Adrenal gland (tissue), 12 donors: ENCODE measurements around the gene UPP2. TPM values are rescaled to one million over a fixed set of nuclear protein-coding genes. Genes with fewer than 3 reads are reported as not detected.

ENCODE experiments used
- DNase-seq, 7 donors: peaks; one replicate each; pipeline ENCODE4 v3.0.0-alpha.2; 2019 to 2020
- H3K27ac ChIP-seq, 5 donors: fragments of 200-600 bp; sonication (generic) in 4 of 5; 1 replicate in 3 of 5; 2 replicates in 2 of 5; pipeline versions ENCODE4 v1.5.1 to v1.8.0; 2016 to 2020; ENCODE audit warnings: mild to moderate bottlenecking in 1 of 5
- H3K27me3 ChIP-seq: fragments of 200-600 bp; 2 replicates; pipeline ENCODE4 v1.8.0; 2021
- H3K36me3 ChIP-seq, 2 donors: fragments of 200-600 bp; replicated peaks in 1 of 2; 1 replicate in 1 of 2; 2 replicates in 1 of 2; pipeline versions ENCODE4 v1.5.1 to v1.8.0; 2018 to 2022
- H3K4me1 ChIP-seq, 2 donors: fragments of 200-600 bp; replicated peaks in 1 of 2; 1 replicate in 1 of 2; 2 replicates in 1 of 2; pipeline versions ENCODE4 v1.5.1 to v1.8.0; 2018 to 2021
- H3K4me3 ChIP-seq, 4 donors: fragments of 200-600 bp; sonication (generic) in 3 of 4; one replicate each; pipeline ENCODE4 v1.5.1; 2016 to 2018
- H3K9me3 ChIP-seq, 3 donors: fragments of 200-600 bp; sonication (generic) in 1 of 3; replicated peaks in 1 of 3; 1 replicate in 2 of 3; 2 replicates in 1 of 3; pipeline versions ENCODE4 v1.5.1 to v1.8.0; 2016 to 2021
- CTCF ChIP-seq, 6 experiments: fragments of 450-650 bp in 4 of 6; fragments of 200-600 bp in 2 of 6; sonication (generic) in 1 of 6; IDR thresholded peaks; 1 replicate in 5 of 6; 2 replicates in 1 of 6; pipeline versions ENCODE4 v1.5.1 to v1.8.0; 2016 to 2021; ENCODE audit warnings: antibody characterized with exemption in 6 of 6, mild to moderate bottlenecking in 2 of 6, moderate library complexity in 1 of 6
- POLR2A ChIP-seq, 2 donors: fragments of 450-650 bp; IDR thresholded peaks; one replicate each; pipeline ENCODE4 v1.6.1; 2017; ENCODE audit warnings: antibody characterized with exemption in 2 of 2, mild to moderate bottlenecking in 2 of 2, moderate library complexity in 1 of 2
- WGBS, 4 donors: extraction: QIAGEN DNeasy Blood & Tissue Kit in 2 of 4; methylation state at CpG; one replicate each; pipeline versions ENCODE4 v1.1.5 to v1.1.7; 2013 to 2017; 5-methylcytosine and 5-hydroxymethylcytosine counted together
- intact Hi-C, 2 donors: fragments of 100-400 bp; cut with DNase I; formaldehyde crosslinking; loops; one replicate each; pipeline versions ENCODE4 v1.14.1 to v1.15.0; 2022 to 2023
- polyA plus RNA-seq, 3 donors: library from polyadenylated mRNA; stranded (reverse); fragments of 200-250 nt in 2 of 3; fragments of 350-450 nt in 1 of 3; fragmentation: Illumina TruSeq in 1 of 3; extraction: RNeasy Lipid Tissue Mini Kit (QIAGEN cat#74804) in 1 of 3; gene quantifications; one replicate each; pipeline ENCODE4 v1.2.3, GENCODE V29; 2013 to 2014
- total RNA-seq, 9 donors: library from RNA; depleted of rRNA in 4 of 9; stranded (reverse); fragments of >200 nt in 4 of 9; fragments of 120-200 nt in 1 of 9; fragmentation: NEBNext Ultra II Directional in 1 of 9; extraction: Animal tissue kit (Norgen Biotek cat#: 25700) in 1 of 9; gene quantifications; one replicate each; pipeline versions ENCODE4 v1.1.0 to v1.2.4, GENCODE V29; 2013 to 2023
- donor health status: healthy with polysubstance abuse.
- donor health status: Bipolar disorder and iron deficiency.
- donor health status: DM: yes; HTN: yes; CAD: no.
- donor health status: DM: no; HTN: no; CAD: no.
- donor health status: DM: no; HTN: no; CAD: no.
- donor health status: DM: yes; HTN: yes; CAD: no.

Gene UPP2
- total and polyA plus RNA-seq, 12 donors: 0.05 to 0.18 (median 0.07) TPM; not detected in 6

- intact Hi-C loops: no loop called here
- TF ChIP-seq POLR2A (IDR thresholded peaks at IDR 0.05): no peak
- H3K36me3 ChIP-seq: no peaks in the 10 kb centered on the region
- H3K27me3 ChIP-seq: no peaks in the 10 kb centered on the region
- H3K4me1 ChIP-seq: no peaks in the 10 kb centered on the region
- no peaks in the 10 kb centered on the region for H3K9me3 ChIP-seq
- H3K4me3 ChIP-seq: no peak overlapping the region
- no peak overlapping the region for H3K27ac ChIP-seq
- DNase-seq: no peak
Measured at GRCh38 chr2:158154596-158154995, 52.9 kb downstream of the UPP2 start.

GRCh38 chr2:158172719-158173118 is 71.0 kb downstream of the UPP2 start:
- Histone ChIP-seq H3K36me3 (no peaks in the 10 kb centered on the region), H3K9me3 (no peaks in the 10 kb centered on the region), H3K27ac (no peak overlapping the region), H3K4me1 (no peaks in the 10 kb centered on the region), H3K4me3 (no peak overlapping the region), H3K27me3 (no peaks in the 10 kb centered on the region)
- WGBS, 4 donors: 33 to 41% (median 38%) methylated on average over 2 of the region's 2 CpGs
- no peak for DNase-seq
- TF ChIP-seq POLR2A (IDR thresholded peaks at IDR 0.05): no peak
- no peak for TF ChIP-seq CTCF (IDR thresholded peaks at IDR 0.05)
- intact Hi-C loops: loop anchor here in 1 of 2 donors (10.0 kb wide), 1 partner anchor 572 kb away; no protein-coding TSS in a partner anchor

GRCh38 chr2:158174495-158174894 is 72.8 kb downstream of the UPP2 start:
- DNase-seq: no peak
- Histone ChIP-seq H3K4me3 (no peak overlapping the region), H3K27ac (no peak overlapping the region), H3K36me3 (no peaks in the 10 kb centered on the region), H3K9me3 (no peaks in the 10 kb centered on the region), H3K4me1 (no peaks in the 10 kb centered on the region), H3K27me3 (no peaks in the 10 kb centered on the region)
- TF ChIP-seq POLR2A (IDR thresholded peaks at IDR 0.05) (no peak), CTCF (IDR thresholded peaks at IDR 0.05) (no peak)
- intact Hi-C loops: loop anchor here in 1 of 2 donors (10.0 kb wide), 1 partner anchor 570 kb away; no protein-coding TSS in a partner anchor
- 71 to 80% (median 75%) methylated on average over 1 of the region's 1 CpG for WGBS, 4 donors

DNA sequence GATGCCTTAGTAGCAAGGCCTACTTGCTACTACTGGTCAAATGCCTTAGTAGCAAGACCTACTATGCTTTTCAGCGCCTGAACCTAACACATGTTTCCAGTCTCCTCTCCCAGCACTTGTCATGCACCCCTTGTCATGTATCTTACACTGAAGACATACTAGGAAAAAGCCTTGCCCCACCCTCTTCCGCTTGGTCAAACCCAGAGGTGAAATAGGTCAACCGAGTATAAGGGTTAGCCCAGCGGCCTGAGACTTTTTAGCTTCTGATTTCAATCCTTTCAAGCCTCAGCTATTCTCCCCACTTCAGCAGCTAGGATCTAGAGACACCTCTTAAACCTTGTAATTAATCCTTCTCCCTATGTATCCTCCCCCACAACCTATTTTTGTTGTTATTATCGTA is 73.3 kb downstream of the UPP2 start:
- TF ChIP-seq CTCF (IDR thresholded peaks at IDR 0.05) (no peak), POLR2A (IDR thresholded peaks at IDR 0.05) (no peak)
- H3K36me3 ChIP-seq: no peaks in the 10 kb centered on the region
- 86 to 97% (median 91%) methylated on average over 5 of the region's 5 CpGs for WGBS, 4 donors
- intact Hi-C loops: loop anchor here in 1 of 2 donors (10.0 kb wide), 1 partner anchor 570 kb away; no protein-coding TSS in a partner anchor
- no peak overlapping the region for H3K4me3 ChIP-seq
- DNase-seq: no peak
- H3K9me3 ChIP-seq: no peaks in the 10 kb centered on the region
- no peaks in the 10 kb centered on the region for H3K4me1 ChIP-seq
- no peaks in the 10 kb centered on the region for H3K27me3 ChIP-seq
- no peak overlapping the region for H3K27ac ChIP-seq

- Histone ChIP-seq H3K4me3 (no peak overlapping the region), H3K9me3 (no peaks in the 10 kb centered on the region), H3K27me3 (no peaks in the 10 kb centered on the region), H3K4me1 (no peaks in the 10 kb centered on the region), H3K27ac (no peak overlapping the region), H3K36me3 (no peaks in the 10 kb centered on the region)
- intact Hi-C loops: loop anchor here in 1 of 2 donors (10.0 kb wide), 1 partner anchor 566 kb away; no protein-coding TSS in a partner anchor
- TF ChIP-seq CTCF (IDR thresholded peaks at IDR 0.05) (no peak), POLR2A (IDR thresholded peaks at IDR 0.05) (no peak)
- WGBS, 4 donors: 33 to 48% (median 44%) methylated on average over 3 of the region's 3 CpGs
- no peak for DNase-seq
Measured at GRCh38 chr2:158178646-158179045, 77.0 kb downstream of the UPP2 start.
